ENCODE measurements around the gene DEAF1. TPM values are rescaled to one million over a fixed set of nuclear protein-coding genes. Genes with fewer than 3 reads are reported as not detected.

DEAF1 gene
- total RNA-seq, 1 donor from 2014 or later = 21.3 TPM

GRCh38 chr11:606245-606644 lies 88.8 kb downstream of the DEAF1 start:
- intact Hi-C loops (cut with DNase I) = no loop called here
- DNase-seq (ENCODE audit: low spot score) = peak; percentile 90

GRCh38 chr11:605286-606129 lies 89.5 kb downstream of the DEAF1 start:
- intact Hi-C loops (cut with DNase I) = no loop called here
- no peak for DNase-seq (ENCODE audit: low spot score)

- no peak for DNase-seq (ENCODE audit: low spot score)
- intact Hi-C loops (cut with DNase I) = no loop called here
Measured at GRCh38 chr11:603154-603553, 91.9 kb downstream of the DEAF1 start.

- intact Hi-C loops (cut with DNase I) = no loop called here
- no peak for DNase-seq (ENCODE audit: low spot score)
Measured at GRCh38 chr11:601573-602245, 93.3 kb downstream of the DEAF1 start.

GRCh38 chr11:598005-598680 lies 96.9 kb downstream of the DEAF1 start:
- intact Hi-C loops (cut with DNase I) = no loop called here
- DNase-seq (ENCODE audit: low spot score) = no peak

- no peak for DNase-seq (ENCODE audit: low spot score)
- intact Hi-C loops (cut with DNase I) = no loop called here
Measured at GRCh38 chr11:597166-597725, 97.8 kb downstream of the DEAF1 start.

- no peak for DNase-seq (ENCODE audit: low spot score)
- intact Hi-C loops (cut with DNase I) = no loop called here
Measured at GRCh38 chr11:596374-596773, 98.6 kb downstream of the DEAF1 start.

- intact Hi-C loops (cut with DNase I) = no loop called here
- DNase-seq (ENCODE audit: low spot score) = no peak
Measured at GRCh38 chr11:595400-595799, 99.6 kb downstream of the DEAF1 start.

Other genes with a start within 250 kb of the DEAF1 start
- 24.9 TPM for gene PTDSS2, start 244.9 kb downstream of the DEAF1 start, total RNA-seq
- gene RNH1, start 188.0 kb downstream of the DEAF1 start, total RNA-seq = 158 TPM
- 75.9 TPM for gene HRAS, start 159.6 kb downstream of the DEAF1 start, total RNA-seq
- 0.38 TPM for gene LRRC56, start 157.7 kb downstream of the DEAF1 start, total RNA-seq
- gene LMNTD2, start 134.5 kb downstream of the DEAF1 start, total RNA-seq = 0.40 TPM
- 2.6 TPM for gene RASSF7, start 134.3 kb downstream of the DEAF1 start, total RNA-seq
- gene PHRF1, start 118.8 kb downstream of the DEAF1 start, total RNA-seq = 20.9 TPM
- gene IRF7, start 79.3 kb downstream of the DEAF1 start, total RNA-seq = 9.7 TPM
- gene CDHR5, start 70.3 kb downstream of the DEAF1 start, total RNA-seq = not detected
- gene SCT, start 68.0 kb downstream of the DEAF1 start, total RNA-seq = not detected
- gene DRD4, start 58.0 kb downstream of the DEAF1 start, total RNA-seq = 0.81 TPM
- gene TMEM80, start 594 bp upstream of the DEAF1 start, total RNA-seq = 15.5 TPM
- 2.3 TPM for gene EPS8L2, start 11.0 kb upstream of the DEAF1 start, total RNA-seq
- 92.4 TPM for gene TALDO1, start 52.2 kb upstream of the DEAF1 start, total RNA-seq
- 38.7 TPM for gene GATD1, start 82.3 kb upstream of the DEAF1 start, total RNA-seq
- gene CEND1, start 94.9 kb upstream of the DEAF1 start, total RNA-seq = 0.65 TPM
- gene SLC25A22, start 103.1 kb upstream of the DEAF1 start, total RNA-seq = 4.7 TPM
- gene PIDD1, start 110.0 kb upstream of the DEAF1 start, total RNA-seq = 12.1 TPM
- gene RPLP2, start 114.7 kb upstream of the DEAF1 start, total RNA-seq = 781 TPM
- 209 TPM for gene PNPLA2, start 123.7 kb upstream of the DEAF1 start, total RNA-seq
- gene CRACR2B, start 132.7 kb upstream of the DEAF1 start, total RNA-seq = 12.2 TPM
- gene CD151, start 137.7 kb upstream of the DEAF1 start, total RNA-seq = 625 TPM
- gene POLR2L, start 147.3 kb upstream of the DEAF1 start, total RNA-seq = 202 TPM
- gene TSPAN4, start 147.6 kb upstream of the DEAF1 start, total RNA-seq = 27.9 TPM
- 63.7 TPM for gene CHID1, start 215.6 kb upstream of the DEAF1 start, total RNA-seq
- 40.3 TPM for gene AP2A2, start 230.6 kb upstream of the DEAF1 start, total RNA-seq